Chondrocyte (in vitro differentiated cells): Measurements from ENCODE around the gene PHF21B. TPM values are rescaled to one million over a fixed set of nuclear protein-coding genes. Genes with fewer than 3 reads are reported as not detected.

Experiments
- DNase-seq: peaks from one replicate; pipeline ENCODE4 v3.0.0; 2021; ENCODE audit warnings: mixed read lengths, low spot score
- H3K27ac Mint-ChIP-seq: one replicate; pipeline ENCODE4 v1.8.0; 2021; ENCODE audit warnings: mild to moderate bottlenecking, moderate library complexity, mixed read lengths; ENCODE audit not compliant: unreplicated experiment
- H3K27me3 Mint-ChIP-seq: 2 replicates; pipeline ENCODE4 v1.8.0; 2021; ENCODE audit warnings: low read depth, mixed read lengths
- H3K36me3 Mint-ChIP-seq: 2 replicates; pipeline ENCODE4 v1.8.0; 2021; ENCODE audit warnings: low read depth, mixed read lengths
- H3K4me1 Mint-ChIP-seq: 2 replicates; pipeline ENCODE4 v1.8.0; 2021; ENCODE audit warnings: low read depth, mild to moderate bottlenecking, mixed read lengths
- H3K4me3 Mint-ChIP-seq: one replicate; pipeline ENCODE4 v1.8.0; 2021; ENCODE audit warnings: mild to moderate bottlenecking, moderate library complexity, mixed read lengths; ENCODE audit not compliant: unreplicated experiment
- H3K9me3 Mint-ChIP-seq: 2 replicates; pipeline ENCODE4 v1.8.0; 2021; ENCODE audit warnings: low read depth, mixed read lengths
- CTCF ChIP-seq: fragments of 200-600 bp; sonication (generic); IDR thresholded peaks from 2 replicates; pipeline ENCODE4 v1.5.0; 2021; ENCODE audit warnings: antibody characterized with exemption, mild to moderate bottlenecking, moderate library complexity
- total RNA-seq: library from RNA; stranded (reverse); gene quantifications from 3 replicates; pipeline ENCODE4 v1.2.1, GENCODE V29; 2021

The PHF21B gene
- total RNA-seq, 1 donor from 2014 or later, result 0.82 TPM

GRCh38 chr22:45042263-45042662 lies 32.5 kb upstream of the PHF21B start:
- Mint-ChIP-seq H3K36me3 (peaks cover 2% of the 10 kb centered on the region), H3K4me1 (no peaks in the 10 kb centered on the region), H3K4me3 (no peak overlapping the region), H3K27me3 (peaks cover 42% of the 10 kb centered on the region), H3K9me3 (peaks cover 6% of the 10 kb centered on the region), H3K27ac (no peak overlapping the region)
- no peak for TF ChIP-seq CTCF
- no peak for DNase-seq

- no peak for TF ChIP-seq CTCF
- no peaks in the 10 kb centered on the region for H3K4me1 Mint-ChIP-seq
- peaks cover 2% of the 10 kb centered on the region for H3K36me3 Mint-ChIP-seq
- no peak overlapping the region for H3K4me3 Mint-ChIP-seq
- peaks cover 36% of the 10 kb centered on the region for H3K27me3 Mint-ChIP-seq
- H3K27ac Mint-ChIP-seq, result no peak overlapping the region
- peaks cover 6% of the 10 kb centered on the region for H3K9me3 Mint-ChIP-seq
- DNase-seq, result no peak
Measured at GRCh38 chr22:45039133-45039532, 29.3 kb upstream of the PHF21B start.

- peaks cover 3% of the 10 kb centered on the region for H3K9me3 Mint-ChIP-seq
- H3K4me3 Mint-ChIP-seq, result no peak overlapping the region
- no peak overlapping the region for H3K27ac Mint-ChIP-seq
- peaks cover 41% of the 10 kb centered on the region for H3K27me3 Mint-ChIP-seq
- H3K36me3 Mint-ChIP-seq, result no peaks in the 10 kb centered on the region
- no peak for TF ChIP-seq CTCF
- no peaks in the 10 kb centered on the region for H3K4me1 Mint-ChIP-seq
- no peak for DNase-seq
Measured at GRCh38 chr22:45036154-45036553, 26.3 kb upstream of the PHF21B start.

- H3K4me1 Mint-ChIP-seq, result no peaks in the 10 kb centered on the region
- H3K9me3 Mint-ChIP-seq, result peaks cover 3% of the 10 kb centered on the region
- no peaks in the 10 kb centered on the region for H3K36me3 Mint-ChIP-seq
- no peak for DNase-seq
- TF ChIP-seq CTCF, result no peak
- H3K27me3 Mint-ChIP-seq, result peaks cover 43% of the 10 kb centered on the region
- no peak overlapping the region for H3K4me3 Mint-ChIP-seq
- H3K27ac Mint-ChIP-seq, result no peak overlapping the region
Measured at GRCh38 chr22:45034821-45035220, 25.0 kb upstream of the PHF21B start.

GRCh38 chr22:45034156-45034555 lies 24.4 kb upstream of the PHF21B start:
- Mint-ChIP-seq H3K27me3 (peaks cover 47% of the 10 kb centered on the region), H3K4me3 (no peak overlapping the region), H3K36me3 (no peaks in the 10 kb centered on the region), H3K27ac (no peak overlapping the region), H3K4me1 (no peaks in the 10 kb centered on the region), H3K9me3 (peaks cover 3% of the 10 kb centered on the region)
- no peak for TF ChIP-seq CTCF
- DNase-seq, result no peak
